Choroid plexus epithelial cell (primary cell): ENCODE measurements around the gene MARK1.

ENCODE experiments used
- DNase-seq: peaks from one replicate; pipeline ENCODE4 v3.0.0-alpha.2; 2010; ENCODE audit warnings: low read depth
- H3K4me3 ChIP-seq: 2 replicates; pipeline ENCODE4 v1.5.1; 2011; ENCODE audit warnings: low read depth, mild to moderate bottlenecking, control low read depth, low read length, moderate library complexity
- TF ChIP-seq, protein P1 (sequence below): conservative IDR thresholded peaks from 2 replicates; pipeline ENCODE4 v1.5.1; 2011; ENCODE audit warnings: low read depth, mild to moderate bottlenecking, control low read depth, inconsistent platforms, low read length, moderate library complexity

The MARK1 gene

DNA sequence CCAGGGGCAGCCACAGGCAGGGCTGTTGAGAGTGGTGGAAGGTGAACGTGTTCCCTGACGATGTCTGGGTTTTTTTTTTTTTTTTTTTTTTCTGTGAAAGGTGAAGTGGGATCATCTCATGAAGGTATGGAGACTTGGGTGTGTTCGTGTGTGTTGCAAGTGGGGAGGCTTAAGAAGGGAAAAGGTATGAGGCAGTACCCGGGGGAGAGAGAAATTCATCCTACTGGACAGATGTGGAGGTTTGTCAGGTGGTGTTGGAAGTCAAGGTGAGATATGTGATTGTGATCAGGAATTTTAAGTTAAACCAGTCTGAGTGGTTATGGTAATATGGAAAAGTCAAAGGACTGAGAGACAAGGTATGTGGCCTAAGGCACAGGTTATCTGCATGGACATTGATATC, 167.5 kb downstream of the MARK1 start:
- no peak overlapping the region for H3K4me3 ChIP-seq
- TF ChIP-seq, protein P1, sequence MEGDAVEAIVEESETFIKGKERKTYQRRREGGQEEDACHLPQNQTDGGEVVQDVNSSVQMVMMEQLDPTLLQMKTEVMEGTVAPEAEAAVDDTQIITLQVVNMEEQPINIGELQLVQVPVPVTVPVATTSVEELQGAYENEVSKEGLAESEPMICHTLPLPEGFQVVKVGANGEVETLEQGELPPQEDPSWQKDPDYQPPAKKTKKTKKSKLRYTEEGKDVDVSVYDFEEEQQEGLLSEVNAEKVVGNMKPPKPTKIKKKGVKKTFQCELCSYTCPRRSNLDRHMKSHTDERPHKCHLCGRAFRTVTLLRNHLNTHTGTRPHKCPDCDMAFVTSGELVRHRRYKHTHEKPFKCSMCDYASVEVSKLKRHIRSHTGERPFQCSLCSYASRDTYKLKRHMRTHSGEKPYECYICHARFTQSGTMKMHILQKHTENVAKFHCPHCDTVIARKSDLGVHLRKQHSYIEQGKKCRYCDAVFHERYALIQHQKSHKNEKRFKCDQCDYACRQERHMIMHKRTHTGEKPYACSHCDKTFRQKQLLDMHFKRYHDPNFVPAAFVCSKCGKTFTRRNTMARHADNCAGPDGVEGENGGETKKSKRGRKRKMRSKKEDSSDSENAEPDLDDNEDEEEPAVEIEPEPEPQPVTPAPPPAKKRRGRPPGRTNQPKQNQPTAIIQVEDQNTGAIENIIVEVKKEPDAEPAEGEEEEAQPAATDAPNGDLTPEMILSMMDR, result no peak
- no peak for DNase-seq

- no peak for DNase-seq
- no peak overlapping the region for H3K4me3 ChIP-seq
- TF ChIP-seq, protein P1, result no peak
These were observed 168.4 kb downstream of the MARK1 start for GRCh38 chr1:220696226-220696862.

DNA sequence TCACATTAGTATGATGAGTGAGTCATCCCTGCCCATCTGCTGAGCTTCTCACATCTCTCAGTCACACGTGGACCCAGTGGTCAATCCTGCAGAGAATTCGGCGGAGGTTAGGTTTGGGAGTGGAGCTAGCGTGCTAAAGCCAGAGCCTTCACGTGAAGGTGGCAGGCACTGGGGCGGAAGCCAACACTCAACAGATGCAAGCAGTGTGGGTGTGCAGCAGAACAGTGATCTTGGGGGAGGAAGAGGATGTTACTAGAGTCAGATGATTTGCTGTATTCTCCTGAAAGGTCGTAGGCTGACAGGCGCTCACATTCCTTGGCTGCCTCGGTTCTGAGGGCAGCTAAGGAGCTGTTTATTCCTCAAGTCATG, 168.9 kb downstream of the MARK1 start:
- peak; percentile 26 for DNase-seq
- no peak overlapping the region for H3K4me3 ChIP-seq
- TF ChIP-seq, protein P1, result no peak

DNA sequence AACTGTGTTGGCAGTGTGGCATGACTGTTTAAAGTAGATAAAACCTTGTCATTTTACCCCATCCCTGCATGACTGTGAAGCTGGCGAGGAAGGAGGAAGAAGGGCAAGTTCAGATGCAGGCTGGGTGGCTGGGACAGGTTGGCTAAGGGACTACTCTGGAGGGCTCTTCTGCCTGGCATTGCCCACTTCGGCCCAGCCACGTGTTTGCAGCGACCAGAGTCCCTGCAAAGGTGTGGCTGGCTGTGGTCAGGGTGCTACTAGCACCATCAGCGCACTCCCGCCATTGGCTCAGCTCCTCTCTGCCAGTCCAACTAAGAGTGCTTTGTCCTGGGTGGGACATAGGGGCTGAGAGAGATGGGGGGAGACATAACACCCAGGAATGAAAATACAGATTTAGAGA, 169.4 kb downstream of the MARK1 start:
- TF ChIP-seq, protein P1, result no peak
- H3K4me3 ChIP-seq, result no peak overlapping the region
- DNase-seq, result no peak

GRCh38 chr1:220698607-220699016, 170.7 kb downstream of the MARK1 start:
- TF ChIP-seq, protein P1, result no peak
- DNase-seq, result no peak
- H3K4me3 ChIP-seq, result no peak overlapping the region

DNA sequence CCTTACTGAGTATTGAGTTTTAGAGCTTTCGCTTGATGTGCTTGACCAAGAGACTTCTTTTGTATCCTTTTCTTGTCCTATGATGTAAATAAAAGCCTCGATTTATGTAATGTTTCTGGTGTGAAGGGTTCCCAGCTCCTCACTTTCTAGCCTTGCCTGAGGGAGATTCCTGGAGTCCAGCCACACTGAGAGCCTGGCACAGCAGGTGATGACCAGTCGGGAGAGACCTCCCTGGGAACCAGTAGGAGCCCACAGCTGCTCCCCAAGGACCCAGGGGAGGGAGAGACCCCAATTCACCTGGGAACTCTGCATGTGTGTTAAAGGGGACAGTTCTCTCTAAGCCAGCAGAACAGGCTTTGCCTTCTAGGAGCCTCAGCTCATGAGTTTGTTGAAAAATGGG, 171.1 kb downstream of the MARK1 start:
- no peak overlapping the region for H3K4me3 ChIP-seq
- no peak for DNase-seq
- TF ChIP-seq, protein P1, result no peak

GRCh38 chr1:220700556-220701179, 172.7 kb downstream of the MARK1 start:
- no peak for DNase-seq
- H3K4me3 ChIP-seq, result no peak overlapping the region
- TF ChIP-seq, protein P1, result no peak
